ENCODE results near the gene C1orf21. TPM values are rescaled to one million over a fixed set of nuclear protein-coding genes. Genes with fewer than 3 reads are reported as not detected.

Gene C1orf21
- total and polyA plus RNA-seq, 2 donors (not counting 3 experiments of a cell fraction or from before 2014, with no cell fraction given), result 0.79 to 8.5 TPM

- dilution Hi-C loops (cut with MboI; ENCODE audit: extremely low pct_ligation_motif_present, low sequenced_read_pairs) (no loop called here), intact Hi-C loops (cut with micrococcal nuclease) (no loop called here)
- POLR2A ChIA-PET, result no interaction called here
- DNase-seq (ENCODE audit: low read depth, low spot score), result no peak
- H3K9me1 ChIP-seq (replicated peaks; ENCODE audit: control insufficient read depth, extremely low read depth, insufficient read depth, low read length), result no peaks in the 10 kb centered on the region
- CTCF ChIA-PET, result no interaction called here
- no peak overlapping the region for H3K9ac ChIP-seq (replicated peaks; ENCODE audit: extremely low read depth, insufficient read depth, low read length)
- no peaks in the 10 kb centered on the region for H4K20me1 ChIP-seq (replicated peaks; ENCODE audit: control insufficient read depth, extremely low read depth, insufficient read depth, low read length)
- no peaks in the 10 kb centered on the region for H3K79me2 ChIP-seq (ENCODE audit: control insufficient read depth, insufficient read depth, low read length)
- H3K4me2 ChIP-seq (ENCODE audit: insufficient read depth, low read length), result no peak overlapping the region
- no peak overlapping the region for H3K27ac ChIP-seq (ENCODE audit: insufficient read depth, low read depth, low read length)
- no peak overlapping the region for H2AFZ ChIP-seq (ENCODE audit: low read depth, low read length)
- no TSS peak for BruUV-seq (replicated peaks)
- TF ChIP-seq MAX (IDR thresholded peaks at IDR 0.05; ENCODE audit: insufficient read depth, insufficient read length), result no peak
- no peak for TF ChIP-seq POLR2AphosphoS5 (IDR thresholded peaks at IDR 0.05; ENCODE audit: insufficient read depth, low read depth, low read length)
- TF ChIP-seq CTCF (IDR thresholded peaks at IDR 0.05; ENCODE audit: extremely low read depth in 1 of 2, insufficient read depth in 1 of 2, low read depth in 1 of 2, low read length in 2 of 2), result no peak
- H3K36me3 ChIP-seq (ENCODE audit: control insufficient read depth in 2 of 2, extremely low read depth in 1 of 2, insufficient read depth in 2 of 2, low read length in 2 of 2), result no peaks in the 10 kb centered on the region
- FAIRE-seq, result no peak
- no peaks in the 10 kb centered on the region for H3K4me1 ChIP-seq (ENCODE audit: control insufficient read depth, extremely low read depth, insufficient read depth, low read length)
- H3K27me3 ChIP-seq (ENCODE audit: control insufficient read depth in 2 of 2, insufficient read depth in 2 of 2, low read length in 2 of 2), result no peaks in the 10 kb centered on the region
- H3K4me3 ChIP-seq (replicated peaks in 1 of 3; ENCODE audit: insufficient read depth in 1 of 3, low read depth in 1 of 3, low read length in 3 of 3), result no peak overlapping the region
- H3K9me3 ChIP-seq (replicated peaks; ENCODE audit: control insufficient read depth, insufficient read depth, low read length), result no peaks in the 10 kb centered on the region
These were observed 252.4 kb downstream of the C1orf21 start for GRCh38 chr1:184639205-184639604.

- ChIA-PET POLR2A (no interaction called here), CTCF (interaction anchor here (2.1 kb wide), 1 partner anchor 23 kb away, joined by 9 read pairs; no protein-coding TSS in a partner anchor)
- Histone ChIP-seq H3K9ac (replicated peaks; ENCODE audit: extremely low read depth, insufficient read depth, low read length) (no peak overlapping the region), H4K20me1 (replicated peaks; ENCODE audit: control insufficient read depth, extremely low read depth, insufficient read depth, low read length) (no peaks in the 10 kb centered on the region), H3K27ac (ENCODE audit: insufficient read depth, low read depth, low read length) (no peak overlapping the region), H3K4me3 (replicated peaks in 1 of 3; ENCODE audit: insufficient read depth in 1 of 3, low read depth in 1 of 3, low read length in 3 of 3) (no peak overlapping the region), H3K79me2 (ENCODE audit: control insufficient read depth, insufficient read depth, low read length) (no peaks in the 10 kb centered on the region), H3K36me3 (ENCODE audit: control insufficient read depth in 2 of 2, extremely low read depth in 1 of 2, insufficient read depth in 2 of 2, low read length in 2 of 2) (no peaks in the 10 kb centered on the region), H2AFZ (ENCODE audit: low read depth, low read length) (no peak overlapping the region), H3K9me3 (replicated peaks; ENCODE audit: control insufficient read depth, insufficient read depth, low read length) (no peaks in the 10 kb centered on the region), H3K4me2 (ENCODE audit: insufficient read depth, low read length) (no peak overlapping the region), H3K27me3 (ENCODE audit: control insufficient read depth in 2 of 2, insufficient read depth in 2 of 2, low read length in 2 of 2) (no peaks in the 10 kb centered on the region), H3K9me1 (replicated peaks; ENCODE audit: control insufficient read depth, extremely low read depth, insufficient read depth, low read length) (no peaks in the 10 kb centered on the region), H3K4me1 (ENCODE audit: control insufficient read depth, extremely low read depth, insufficient read depth, low read length) (no peaks in the 10 kb centered on the region)
- intact Hi-C loops (cut with micrococcal nuclease) (no loop called here), dilution Hi-C loops (cut with MboI; ENCODE audit: extremely low pct_ligation_motif_present, low sequenced_read_pairs) (no loop called here)
- no peak for DNase-seq (ENCODE audit: low read depth, low spot score)
- BruUV-seq (replicated peaks), result no TSS peak
- no peak for TF ChIP-seq FOS (IDR thresholded peaks at IDR 0.05; ENCODE audit: borderline replicate concordance, insufficient read depth, low read length)
- TF ChIP-seq MAX (IDR thresholded peaks at IDR 0.05; ENCODE audit: insufficient read depth, insufficient read length), result no peak
- TF ChIP-seq POLR2A (IDR thresholded peaks at IDR 0.05; ENCODE audit: low read depth, low read length), result no peak
- TF ChIP-seq POLR2AphosphoS5 (IDR thresholded peaks at IDR 0.05; ENCODE audit: insufficient read depth, low read depth, low read length), result no peak
- no peak for TF ChIP-seq JUN (IDR thresholded peaks at IDR 0.05; ENCODE audit: borderline replicate concordance, insufficient read depth, insufficient read length, low read depth)
- no peak for TF ChIP-seq GATA2 (IDR thresholded peaks at IDR 0.05; ENCODE audit: insufficient read depth, insufficient read length, low read depth, low read length)
- no peak for TF ChIP-seq CTCF (IDR thresholded peaks at IDR 0.05; ENCODE audit: extremely low read depth in 1 of 2, insufficient read depth in 1 of 2, low read depth in 1 of 2, low read length in 2 of 2)
- no peak for TF ChIP-seq MYC (IDR thresholded peaks at IDR 0.05; ENCODE audit: low read depth, low read length)
- TF ChIP-seq EZH2 (IDR thresholded peaks at IDR 0.05; ENCODE audit: borderline replicate concordance, low read depth, low read length, severe bottlenecking), result no peak
- FAIRE-seq, result no peak
These were observed 253.7 kb downstream of the C1orf21 start for GRCh38 chr1:184640505-184640904.
